T-cell (primary cell): Measurements from ENCODE around the gene CELF2. TPM values are rescaled to one million over a fixed set of nuclear protein-coding genes. Genes with fewer than 3 reads are reported as not detected.
A peak's percentile ranks its signal among the peaks of the same experiment; 100 is the strongest.

Experiments
- ATAC-seq, 4 experiments: fragments of 200-7000 bp in 3 of 4; fragments of 150-1000 bp in 1 of 4; cut with Tn5 transposase; replicated peaks in 1 of 4; 1 replicate in 3 of 4; 2 replicates in 1 of 4; pipeline ENCODE4 v1.10.0; 2021; ENCODE audit warnings: moderate library complexity in 3 of 4, mild to moderate bottlenecking in 2 of 4, moderate number of reproducible peaks in 1 of 4
- CTCF ChIA-PET, 2 donors: fragments of 300-600 bp; sonication (Branson Sonifier 250); formaldehyde crosslinking; loops; one replicate each; lab custom pipeline; 2022; ENCODE audit warnings: antibody characterized with exemption in 2 of 2; lab: Charles Lee
- POLR2A ChIA-PET, 2 donors: fragments of 300-600 bp; sonication (Branson Sonifier 250); formaldehyde crosslinking; loops; one replicate each; lab custom pipeline; 2022; ENCODE audit warnings: antibody characterized with exemption in 2 of 2; lab: Charles Lee
- DNase-seq, 35 experiments: peaks; one replicate each; pipeline versions ENCODE4 v3.0.0 to v3.0.0-alpha.2; 2013 to 2023
- H3K27ac ChIP-seq: one replicate; pipeline ENCODE4 v1.5.1; 2013; ENCODE audit warnings: low read length
- H3K27me3 ChIP-seq, 2 experiments: replicated peaks in 1 of 2; 1 replicate in 1 of 2; 2 replicates in 1 of 2; pipeline versions ENCODE4 v1.6.1 to v1.7.0; 2013; ENCODE audit warnings: low read length in 1 of 2, mixed read lengths in 1 of 2; ENCODE audit not compliant: control insufficient read depth in 2 of 2, insufficient read depth in 2 of 2; ENCODE audit errors: extremely low read depth in 1 of 2
- H3K36me3 ChIP-seq, 2 donors: 1 replicate in 1 of 2; 2 replicates in 1 of 2; pipeline versions ENCODE4 v1.6.1 to v1.7.0; 2013; ENCODE audit warnings: low read length in 1 of 2; ENCODE audit not compliant: control insufficient read depth in 2 of 2, insufficient read depth in 1 of 2; ENCODE audit errors: extremely low read depth in 1 of 2
- H3K4me1 ChIP-seq, 2 experiments: 1 replicate in 1 of 2; 2 replicates in 1 of 2; pipeline versions ENCODE4 v1.6.1 to v1.7.0; 2013; ENCODE audit warnings: low read length in 2 of 2, mixed read lengths in 1 of 2; ENCODE audit not compliant: insufficient read depth in 2 of 2, control insufficient read depth in 1 of 2; ENCODE audit errors: extremely low read depth in 1 of 2
- H3K4me3 ChIP-seq, 2 donors: 1 replicate in 1 of 2; 2 replicates in 1 of 2; pipeline versions ENCODE4 v1.5.1 to v1.7.0; 2013; ENCODE audit warnings: mild to moderate bottlenecking in 2 of 2, low read length in 1 of 2, moderate library complexity in 1 of 2; ENCODE audit not compliant: control insufficient read depth in 1 of 2; ENCODE audit errors: extremely low read depth in 1 of 2
- H3K9me3 ChIP-seq: 2 replicates; pipeline ENCODE4 v1.7.0; 2013
- H3K27ac Mint-ChIP-seq, 2 donors: one replicate each; pipeline ENCODE4 v1.8.0; 2020 to 2021; ENCODE audit warnings: mild to moderate bottlenecking in 2 of 2, mixed read lengths in 2 of 2
- H3K27me3 Mint-ChIP-seq, 2 donors: one replicate each; pipeline ENCODE4 v1.8.0; 2021 to 2022; ENCODE audit warnings: mixed read lengths in 2 of 2
- H3K36me3 Mint-ChIP-seq: one replicate; pipeline ENCODE4 v1.8.0; 2021; ENCODE audit warnings: mixed read lengths
- H3K4me1 Mint-ChIP-seq, 3 donors: one replicate each; pipeline ENCODE4 v1.8.0; 2020 to 2022; ENCODE audit warnings: mixed read lengths in 3 of 3, mild to moderate bottlenecking in 1 of 3
- H3K4me3 Mint-ChIP-seq, 3 donors: one replicate each; pipeline ENCODE4 v1.8.0; 2020 to 2022; ENCODE audit warnings: mild to moderate bottlenecking in 3 of 3, mixed read lengths in 3 of 3, moderate library complexity in 3 of 3
- H3K9me3 Mint-ChIP-seq, 3 donors: one replicate each; pipeline ENCODE4 v1.8.0; 2020 to 2022; ENCODE audit warnings: mixed read lengths in 3 of 3
- WGBS: methylation state at CpG from one replicate; pipeline ENCODE4 v1.1.5; 2013; ENCODE audit warnings: missing lambda C conversion rate; ENCODE audit not compliant: insufficient coverage; 5-methylcytosine and 5-hydroxymethylcytosine counted together
- total RNA-seq, 35 experiments: library from RNA in 6 of 35; stranded (reverse) in 6 of 35; fragments of 120-200 nt in 1 of 35; gene quantifications; one replicate each; pipeline versions ENCODE4 v1.2.1 to v1.2.4 and lab custom pipeline; 2013 to 2026

The CELF2 gene
- total RNA-seq, 5 donors from 2014 or later (not counting 1 experiment from before 2014, with no cell fraction given): 149 to 225 (median 166) TPM

DNA sequence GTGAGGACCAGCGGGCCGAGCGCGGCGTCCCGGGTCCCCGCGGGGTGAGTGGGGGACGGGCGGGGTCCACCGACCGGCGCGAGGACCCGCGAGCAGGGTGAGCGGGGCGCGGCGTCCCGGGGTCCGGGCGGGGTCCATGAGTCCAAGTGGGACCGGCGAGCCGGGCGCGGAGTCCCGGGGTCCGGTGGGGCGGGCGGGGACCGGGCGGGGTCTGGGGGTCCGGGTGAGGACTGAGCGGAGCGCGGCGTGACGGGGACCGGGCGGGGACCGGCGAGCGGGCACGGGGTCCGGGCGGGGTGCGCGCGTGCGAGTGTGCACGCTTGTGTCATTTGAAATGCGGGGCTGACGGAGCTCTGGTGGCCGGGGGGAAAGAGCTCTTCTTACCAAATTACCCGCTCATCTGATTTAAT is 765 bp downstream of the CELF2 start:
- Histone ChIP-seq H3K4me1 (peaks cover 3 to 5% of the 10 kb centered on the region in 2 experiments), H3K4me3 (peak overlapping the region; percentile 22 to 72), H3K27ac (no peak overlapping the region), H3K9me3 (no peaks in the 10 kb centered on the region), H3K27me3 (peaks cover 0 to 10% of the 10 kb centered on the region in 2 experiments), H3K36me3 (no peaks in the 10 kb centered on the region)
- Mint-ChIP-seq H3K4me3 (peak overlapping the region; percentile 73 to 81 (median 76)), H3K27ac (no peak overlapping the region), H3K9me3 (no peaks in the 10 kb centered on the region), H3K4me1 (peaks cover 6 to 12% (median 12%) of the 10 kb centered on the region in 3 donors), H3K36me3 (no peaks in the 10 kb centered on the region), H3K27me3 (peaks cover 68 to 81% of the 10 kb centered on the region in 2 donors)
- ATAC-seq (peak in 3 of 4 experiments; percentile 22 to 39 (median 34)), DNase-seq (peak in 3 of 35 experiments; percentile 2 to 9 (median 3))
- under 1% methylated on average over 41 of the region's 57 CpGs for WGBS
- POLR2A ChIA-PET: no interaction called here
- CTCF ChIA-PET: no interaction called here

DNA sequence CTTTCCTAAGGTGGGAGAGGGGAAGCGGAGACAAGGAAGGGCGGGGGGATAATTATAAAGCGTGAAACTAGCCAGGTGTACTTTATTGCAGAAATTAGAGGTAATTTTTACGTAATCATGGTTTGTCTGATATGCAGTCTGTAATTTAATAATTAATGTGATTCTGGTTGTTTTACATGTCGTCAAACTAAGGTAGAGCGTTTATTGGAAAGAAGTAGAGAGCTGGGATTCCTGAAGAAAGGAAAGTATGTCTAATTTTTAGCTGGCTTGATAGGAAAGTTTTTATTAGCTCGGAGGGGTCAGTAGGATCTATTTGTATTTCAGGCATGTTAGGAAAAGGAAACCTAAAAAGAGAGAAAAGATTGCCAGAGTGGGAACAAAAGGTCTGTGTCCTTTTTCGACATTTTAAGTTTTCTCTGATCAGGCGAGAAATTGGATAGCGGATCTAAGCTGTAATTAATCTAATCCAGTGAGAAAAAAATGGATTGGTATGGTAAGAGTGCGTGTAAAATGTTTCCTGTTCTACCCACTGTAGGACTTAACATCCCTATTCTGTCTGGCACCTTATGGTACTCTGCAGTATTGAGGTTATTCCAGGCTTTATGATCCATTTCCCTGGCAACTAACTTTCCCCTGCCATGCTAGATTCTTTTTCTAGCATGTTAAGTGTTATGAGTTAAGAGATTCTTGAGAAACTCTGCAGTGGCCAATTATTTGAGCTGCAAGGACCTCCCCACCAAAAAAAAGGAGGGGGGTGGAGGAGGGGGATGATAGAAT is 1.4 kb downstream of the CELF2 start:
- peaks cover 66 to 77% of the 10 kb centered on the region in 2 donors for H3K27me3 Mint-ChIP-seq
- 36% methylated on average over 5 of the region's 11 CpGs for WGBS
- no peak for ATAC-seq
- Histone ChIP-seq H3K4me1 (peaks cover 3 to 5% of the 10 kb centered on the region in 2 experiments), H3K4me3 (peak overlapping the region; percentile 22 to 72), H3K9me3 (no peaks in the 10 kb centered on the region), H3K27me3 (peaks cover 0 to 10% of the 10 kb centered on the region in 2 experiments), H3K36me3 (no peaks in the 10 kb centered on the region), H3K27ac (no peak overlapping the region)
- H3K9me3 Mint-ChIP-seq: no peaks in the 10 kb centered on the region
- no peak overlapping the region for H3K27ac Mint-ChIP-seq
- peaks cover 6 to 12% (median 12%) of the 10 kb centered on the region in 3 donors for H3K4me1 Mint-ChIP-seq
- no peaks in the 10 kb centered on the region for H3K36me3 Mint-ChIP-seq
- no peak for DNase-seq
- peak overlapping the region; percentile 73 to 81 (median 76) for H3K4me3 Mint-ChIP-seq
- CTCF ChIA-PET: no interaction called here
- POLR2A ChIA-PET: no interaction called here

DNA sequence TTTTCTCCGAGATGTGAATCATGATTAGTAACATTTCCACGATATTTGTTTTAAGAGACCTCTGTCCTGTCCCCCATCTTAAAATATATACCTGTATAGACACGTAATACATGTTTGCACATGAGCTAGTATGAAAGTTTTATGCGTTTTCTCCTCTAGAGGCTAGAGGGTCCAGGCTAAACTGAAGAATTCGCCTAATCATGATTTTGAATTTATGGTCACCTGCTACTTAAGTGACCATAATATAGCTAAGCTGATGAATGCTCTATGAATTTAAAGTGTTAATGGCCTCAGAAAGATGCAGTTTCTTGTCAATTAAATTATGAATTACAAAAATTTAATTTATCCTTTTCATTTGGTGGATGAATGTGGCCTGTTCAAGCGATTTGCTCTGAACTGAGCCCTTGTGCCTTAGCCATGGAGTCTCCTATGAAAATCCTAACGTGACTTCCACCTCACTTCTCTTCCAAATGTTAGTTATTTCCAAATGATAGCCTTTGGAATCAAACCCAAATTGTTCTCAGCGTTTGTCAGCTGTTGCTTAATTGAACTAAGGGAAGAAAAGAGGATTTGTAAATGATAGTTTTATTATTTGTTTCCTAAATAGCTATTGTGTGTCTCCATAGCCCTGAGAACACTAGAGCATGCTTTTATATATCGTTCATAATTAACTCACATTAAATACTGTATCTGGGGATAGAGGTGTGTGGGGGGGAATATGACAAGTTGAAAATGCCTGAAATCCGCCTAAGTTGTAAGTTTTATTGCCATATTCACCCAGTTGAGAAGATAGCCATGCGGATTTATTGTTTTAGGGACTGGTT is 2.3 kb downstream of the CELF2 start:
- 40% methylated on average over 1 of the region's 11 CpGs for WGBS
- Mint-ChIP-seq H3K4me3 (peak overlapping the region in 2 of 3 donors; percentile 17 to 73), H3K36me3 (no peaks in the 10 kb centered on the region), H3K4me1 (peaks cover 6 to 12% (median 12%) of the 10 kb centered on the region in 3 donors), H3K27me3 (peaks cover 61 to 70% of the 10 kb centered on the region in 2 donors), H3K27ac (no peak overlapping the region), H3K9me3 (no peaks in the 10 kb centered on the region)
- Histone ChIP-seq H3K36me3 (no peaks in the 10 kb centered on the region), H3K4me1 (peaks cover 3 to 5% of the 10 kb centered on the region in 2 experiments), H3K27me3 (peaks cover 0 to 8% of the 10 kb centered on the region in 2 experiments), H3K4me3 (no peak overlapping the region), H3K9me3 (no peaks in the 10 kb centered on the region), H3K27ac (no peak overlapping the region)
- ATAC-seq (no peak), DNase-seq (no peak)
- ChIA-PET CTCF (no interaction called here), POLR2A (no interaction called here)

DNA sequence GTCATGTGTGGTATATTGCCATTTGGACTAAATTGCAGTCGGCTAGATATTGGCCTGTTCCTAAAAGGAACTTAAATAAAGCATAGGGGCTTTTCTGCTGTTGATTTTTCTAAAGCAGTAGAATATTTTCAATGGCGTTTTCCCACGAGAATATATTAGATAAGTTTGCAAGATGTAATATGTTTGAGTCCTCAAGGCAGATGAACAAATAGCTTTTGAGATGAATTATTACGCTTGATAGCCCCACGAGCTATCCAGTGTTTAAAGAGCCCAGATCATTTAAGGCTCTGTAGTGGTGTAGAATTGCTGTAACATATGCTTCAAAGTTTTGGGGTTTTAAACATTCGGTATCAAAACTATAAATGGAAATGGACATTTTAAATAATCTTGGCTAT is 2.9 kb downstream of the CELF2 start:
- Histone ChIP-seq H3K27me3 (peaks cover 0 to 7% of the 10 kb centered on the region in 2 experiments), H3K36me3 (no peaks in the 10 kb centered on the region), H3K4me3 (no peak overlapping the region), H3K27ac (no peak overlapping the region), H3K4me1 (peaks cover 3 to 5% of the 10 kb centered on the region in 2 experiments), H3K9me3 (no peaks in the 10 kb centered on the region)
- 82% methylated on average over 2 of the region's 6 CpGs for WGBS
- no peak for DNase-seq
- peaks cover 58 to 64% of the 10 kb centered on the region in 2 donors for H3K27me3 Mint-ChIP-seq
- H3K27ac Mint-ChIP-seq: no peak overlapping the region
- POLR2A ChIA-PET: interaction anchor here in 1 of 2 donors (0.6 kb wide), 1 partner anchor 11 kb away, joined by 3 read pairs; no protein-coding TSS in a partner anchor
- H3K36me3 Mint-ChIP-seq: no peaks in the 10 kb centered on the region
- peaks cover 6 to 12% (median 12%) of the 10 kb centered on the region in 3 donors for H3K4me1 Mint-ChIP-seq
- no peaks in the 10 kb centered on the region for H3K9me3 Mint-ChIP-seq
- no peak for ATAC-seq
- H3K4me3 Mint-ChIP-seq: no peak overlapping the region
- CTCF ChIA-PET: no interaction called here

DNA sequence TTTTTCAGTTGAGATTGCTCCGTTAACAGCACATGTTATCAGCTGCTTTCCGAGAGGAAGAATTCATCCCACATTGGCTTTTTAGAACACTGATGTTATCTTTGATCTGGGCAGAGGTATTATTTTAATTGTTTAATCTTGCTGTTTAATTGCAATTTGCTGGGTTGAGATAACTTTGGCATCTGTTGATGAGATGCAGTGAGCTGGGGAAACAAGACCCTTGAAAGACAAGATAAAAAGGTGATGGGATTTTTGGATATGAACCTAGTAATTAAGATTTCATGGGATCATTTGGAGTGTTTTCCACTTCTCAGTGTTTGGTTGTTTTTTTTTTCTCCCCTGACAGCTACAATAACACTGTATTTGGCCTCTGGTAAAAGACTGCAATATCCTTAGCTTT is 4.5 kb downstream of the CELF2 start:
- no peak for ATAC-seq
- H3K9me3 Mint-ChIP-seq: no peaks in the 10 kb centered on the region
- CTCF ChIA-PET: interaction anchor here in 1 of 2 donors (0.6 kb wide), 1 partner anchor 215 kb away, joined by 3 read pairs; no protein-coding TSS in a partner anchor

More for the DNA sequence above, 4.5 kb downstream of the CELF2 start:
- Mint-ChIP-seq H3K4me1 (peaks cover 6 to 9% (median 7%) of the 10 kb centered on the region in 3 donors), H3K27me3 (peaks cover 49 to 50% of the 10 kb centered on the region in 2 donors), H3K27ac (no peak overlapping the region), H3K36me3 (no peaks in the 10 kb centered on the region), H3K4me3 (no peak overlapping the region)
- Histone ChIP-seq H3K4me1 (peaks cover 3 to 4% of the 10 kb centered on the region in 2 experiments), H3K4me3 (no peak overlapping the region), H3K36me3 (no peaks in the 10 kb centered on the region), H3K27me3 (peaks cover 0 to 6% of the 10 kb centered on the region in 2 experiments), H3K27ac (no peak overlapping the region), H3K9me3 (no peaks in the 10 kb centered on the region)
- 87% methylated on average over 2 of the region's 2 CpGs for WGBS
- POLR2A ChIA-PET: interaction anchor here in 1 of 2 donors (0.6 kb wide), 1 partner anchor 91 kb away, joined by 3 read pairs; no protein-coding TSS in a partner anchor
- DNase-seq: no peak
